ENCODE data around the gene CT83. TPM values are rescaled to one million over a fixed set of nuclear protein-coding genes. Genes with fewer than 3 reads are reported as not detected.

Gene CT83
- total RNA-seq = not detected in 2 replicates

GRCh38 chrX:116462822-116463221 lies at the start of gene CT83:
TSS of gene CT83 (minus strand) at chrX:116462976. CDS start at chrX:116462856, 120 bp downstream.

GRCh38 chrX:116436358-116436816 lies 26.4 kb downstream of the CT83 start, which contains the start of gene SLC6A14:
TSS of gene SLC6A14 (plus strand) at chrX:116436606. CDS start at chrX:116436710, 104 bp downstream.

Other genes with a start within 250 kb of the CT83 start
- gene SLC6A14, start 26.4 kb downstream of the CT83 start, total RNA-seq = not detected in 2 replicates